GM21619 (cell line): Measurements from ENCODE around the gene BAAT.

Experiments
- ATAC-seq: cut with Tn5 transposase; IDR thresholded peaks from one replicate; pipeline ENCODE4 v1.9.1; 2021; ENCODE audit not compliant: unreplicated experiment

The BAAT gene

DNA sequence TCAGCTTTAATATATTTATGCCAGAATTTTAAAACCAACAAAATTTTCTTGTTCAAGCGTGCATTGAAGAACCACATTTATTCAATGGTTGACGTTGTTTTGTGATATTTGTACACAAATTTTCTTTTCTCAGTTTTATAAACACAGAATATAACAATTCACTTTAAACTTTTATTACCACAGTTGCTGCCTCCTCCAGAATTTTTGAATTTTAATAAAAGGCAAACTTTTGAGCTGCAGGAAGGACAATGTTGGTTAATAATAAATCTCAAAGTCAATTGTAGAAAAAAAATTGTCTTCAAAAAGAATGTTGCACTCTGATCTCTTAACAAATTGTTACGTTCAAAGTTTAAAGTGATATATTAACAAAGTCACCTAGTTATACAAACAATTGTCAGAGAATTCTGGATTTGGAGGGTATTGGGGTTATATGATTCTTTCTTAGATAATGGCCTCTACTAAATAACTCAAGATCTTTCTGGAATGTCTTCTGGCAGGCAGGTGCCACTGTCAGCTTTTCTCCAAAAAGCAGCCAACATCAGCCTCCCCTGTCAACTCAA is 60.5 kb downstream of the BAAT start:
- ATAC-seq: no peak

DNA sequence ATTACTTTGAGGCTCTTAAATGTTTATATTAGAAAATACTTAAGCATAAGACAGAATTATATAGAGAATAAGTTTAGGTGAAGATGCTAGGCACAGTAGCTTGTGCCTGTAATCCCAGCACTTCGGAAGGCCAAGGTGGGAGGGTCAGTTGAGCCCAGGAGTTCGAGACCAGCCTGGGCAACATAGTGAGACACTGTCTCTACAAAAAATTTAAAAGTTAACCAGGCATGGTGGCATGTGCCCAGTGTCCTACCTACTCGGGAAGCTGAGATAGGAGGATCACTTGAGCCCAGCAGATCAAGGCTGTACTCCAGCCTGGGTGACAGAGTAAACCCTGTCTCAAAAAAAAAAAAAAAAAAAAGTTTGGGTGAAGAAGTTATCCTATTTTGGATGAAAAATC is 61.7 kb downstream of the BAAT start:
- ATAC-seq: no peak

- no peak for ATAC-seq
Observed at GRCh38 chr9:101317735-101318134, 67.1 kb downstream of the BAAT start.

DNA sequence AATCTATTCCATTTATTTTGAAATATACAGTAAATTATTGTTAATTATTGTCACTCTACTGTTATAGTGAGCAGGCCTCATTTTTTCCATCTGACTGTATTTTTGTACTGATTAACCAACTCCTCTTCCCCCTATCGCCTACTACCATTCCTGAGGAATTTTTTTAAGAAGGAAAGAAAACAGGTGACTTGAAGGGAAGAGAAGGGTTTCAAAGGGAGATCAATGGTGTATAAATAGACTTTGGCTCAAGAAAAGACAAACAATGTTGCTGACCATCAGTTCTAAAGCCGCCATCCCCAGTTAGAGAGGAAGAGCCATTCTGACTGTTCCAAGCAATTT is 69.7 kb downstream of the BAAT start:
- ATAC-seq: no peak

GRCh38 chr9:101312661-101313060 is 72.1 kb downstream of the BAAT start:
- ATAC-seq: no peak

- peak; percentile 98 for ATAC-seq
Observed at GRCh38 chr9:101311758-101312420, 72.9 kb downstream of the BAAT start.

DNA sequence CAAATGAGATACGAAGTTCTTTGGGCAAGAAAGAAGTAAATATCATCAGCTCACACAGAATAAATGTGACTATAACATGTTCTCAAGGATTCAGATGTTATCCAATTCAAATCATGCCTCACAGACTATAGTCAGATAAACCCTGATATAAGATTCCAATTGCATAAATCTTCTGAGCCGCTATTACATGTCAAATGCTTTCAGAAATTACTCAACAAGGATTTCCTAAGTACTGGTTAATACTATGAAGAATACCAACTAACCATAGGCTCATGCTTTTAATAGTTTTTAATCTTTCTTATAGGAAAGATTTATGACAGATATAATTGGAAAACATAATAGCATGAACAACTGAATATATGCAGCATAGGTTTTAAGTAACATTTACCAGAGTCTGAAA is 73.6 kb downstream of the BAAT start:
- ATAC-seq: no peak
